22Rv1 (cell line): Measurements from ENCODE around the gene DCTN2.

Experiments used
- ZFX ChIP-seq: fragments of 450-650 bp; IDR thresholded peaks from 2 replicates; pipeline ENCODE4 v1.6.1; 2017; ENCODE audit warnings: antibody characterized with exemption, borderline replicate concordance
- TF ChIP-seq, protein P1 (sequence below): fragments of 450-650 bp; IDR thresholded peaks from 2 replicates; pipeline ENCODE4 v1.5.1; 2017; ENCODE audit warnings: mild to moderate bottlenecking

DNA sequence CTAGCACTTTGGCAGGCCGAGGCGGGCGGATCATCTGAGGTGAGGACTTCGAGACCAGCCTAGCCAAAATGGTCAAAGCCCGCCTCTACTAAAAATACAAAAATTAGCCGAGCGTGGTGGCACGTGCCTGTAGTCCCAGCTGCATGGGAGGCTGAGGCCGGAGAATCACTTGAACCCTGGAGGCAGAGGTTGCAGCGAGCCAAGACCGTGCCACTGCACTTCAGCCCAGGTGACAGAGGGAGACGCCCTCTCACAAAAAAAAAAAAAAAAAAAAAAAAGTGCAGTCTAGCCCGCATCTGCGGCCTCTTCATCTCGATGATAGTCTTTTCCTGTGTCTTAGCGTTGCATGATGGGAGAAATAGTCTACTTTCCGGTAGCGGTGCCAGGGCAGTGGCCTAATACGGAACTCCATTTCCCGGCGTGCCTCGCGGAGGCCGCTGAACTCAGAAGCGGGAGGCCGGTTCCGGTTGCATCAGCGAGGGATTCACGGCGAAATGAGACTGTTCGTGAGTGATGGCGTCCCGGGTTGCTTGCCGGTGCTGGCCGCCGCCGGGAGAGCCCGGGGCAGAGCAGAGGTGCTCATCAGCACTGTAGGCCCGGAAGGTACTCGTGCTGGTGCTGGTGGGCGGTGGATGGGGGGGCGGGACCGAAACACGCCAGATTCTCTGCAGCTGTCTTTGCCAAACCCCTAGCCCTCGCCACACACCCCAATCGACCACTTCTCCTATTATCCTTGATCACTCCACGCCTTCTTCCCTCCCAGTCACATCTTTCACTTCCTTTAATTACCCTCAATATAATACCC is 59.2 kb downstream of the DCTN2 start, which contains the start of gene MARS1:
- TF ChIP-seq, protein P1, sequence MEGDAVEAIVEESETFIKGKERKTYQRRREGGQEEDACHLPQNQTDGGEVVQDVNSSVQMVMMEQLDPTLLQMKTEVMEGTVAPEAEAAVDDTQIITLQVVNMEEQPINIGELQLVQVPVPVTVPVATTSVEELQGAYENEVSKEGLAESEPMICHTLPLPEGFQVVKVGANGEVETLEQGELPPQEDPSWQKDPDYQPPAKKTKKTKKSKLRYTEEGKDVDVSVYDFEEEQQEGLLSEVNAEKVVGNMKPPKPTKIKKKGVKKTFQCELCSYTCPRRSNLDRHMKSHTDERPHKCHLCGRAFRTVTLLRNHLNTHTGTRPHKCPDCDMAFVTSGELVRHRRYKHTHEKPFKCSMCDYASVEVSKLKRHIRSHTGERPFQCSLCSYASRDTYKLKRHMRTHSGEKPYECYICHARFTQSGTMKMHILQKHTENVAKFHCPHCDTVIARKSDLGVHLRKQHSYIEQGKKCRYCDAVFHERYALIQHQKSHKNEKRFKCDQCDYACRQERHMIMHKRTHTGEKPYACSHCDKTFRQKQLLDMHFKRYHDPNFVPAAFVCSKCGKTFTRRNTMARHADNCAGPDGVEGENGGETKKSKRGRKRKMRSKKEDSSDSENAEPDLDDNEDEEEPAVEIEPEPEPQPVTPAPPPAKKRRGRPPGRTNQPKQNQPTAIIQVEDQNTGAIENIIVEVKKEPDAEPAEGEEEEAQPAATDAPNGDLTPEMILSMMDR = peak; percentile 56
- no peak for TF ChIP-seq ZFX
